GM19468 (cell line): Measurements from ENCODE around the gene MISP3.

ENCODE experiments used
- ATAC-seq: cut with Tn5 transposase; IDR thresholded peaks from one replicate; pipeline ENCODE4 v1.9.1; 2021; ENCODE audit warnings: mild to moderate bottlenecking, moderate library complexity, moderate number of reproducible peaks; ENCODE audit not compliant: unreplicated experiment; ENCODE audit errors: extremely low read depth

The MISP3 gene

DNA sequence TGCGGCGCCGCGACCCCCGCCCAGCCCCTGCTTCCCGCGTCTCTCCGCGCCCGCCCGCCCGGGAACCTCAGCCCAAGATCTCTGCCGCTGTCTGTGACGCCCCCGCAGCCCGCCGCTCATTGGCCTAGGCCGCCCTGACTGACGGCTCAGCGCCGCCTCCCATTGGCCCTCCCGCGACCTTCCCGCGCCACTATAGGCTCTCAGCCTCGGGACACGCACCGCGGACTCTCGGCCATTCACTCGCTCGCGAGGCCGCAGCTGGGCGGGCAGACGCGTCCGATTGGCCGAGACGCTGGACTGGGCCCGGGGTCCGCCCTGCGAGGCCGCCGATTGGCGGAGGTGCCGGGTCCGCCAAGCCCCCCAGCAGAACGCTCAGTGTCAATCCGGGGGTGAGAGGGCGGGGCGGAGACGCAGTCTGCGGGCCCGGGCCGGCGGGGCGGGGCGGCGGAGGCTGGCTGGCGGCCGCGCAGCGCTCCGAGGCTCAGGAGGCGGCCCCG is 45.1 kb downstream of the MISP3 start, which contains the start of gene PRKACA:
PRKACA (minus strand) TSS at position 95 of the 497 bp plus-strand sequence. CDS start 215 bp downstream, outside the sequence.
- peak; percentile 85 for ATAC-seq

DNA sequence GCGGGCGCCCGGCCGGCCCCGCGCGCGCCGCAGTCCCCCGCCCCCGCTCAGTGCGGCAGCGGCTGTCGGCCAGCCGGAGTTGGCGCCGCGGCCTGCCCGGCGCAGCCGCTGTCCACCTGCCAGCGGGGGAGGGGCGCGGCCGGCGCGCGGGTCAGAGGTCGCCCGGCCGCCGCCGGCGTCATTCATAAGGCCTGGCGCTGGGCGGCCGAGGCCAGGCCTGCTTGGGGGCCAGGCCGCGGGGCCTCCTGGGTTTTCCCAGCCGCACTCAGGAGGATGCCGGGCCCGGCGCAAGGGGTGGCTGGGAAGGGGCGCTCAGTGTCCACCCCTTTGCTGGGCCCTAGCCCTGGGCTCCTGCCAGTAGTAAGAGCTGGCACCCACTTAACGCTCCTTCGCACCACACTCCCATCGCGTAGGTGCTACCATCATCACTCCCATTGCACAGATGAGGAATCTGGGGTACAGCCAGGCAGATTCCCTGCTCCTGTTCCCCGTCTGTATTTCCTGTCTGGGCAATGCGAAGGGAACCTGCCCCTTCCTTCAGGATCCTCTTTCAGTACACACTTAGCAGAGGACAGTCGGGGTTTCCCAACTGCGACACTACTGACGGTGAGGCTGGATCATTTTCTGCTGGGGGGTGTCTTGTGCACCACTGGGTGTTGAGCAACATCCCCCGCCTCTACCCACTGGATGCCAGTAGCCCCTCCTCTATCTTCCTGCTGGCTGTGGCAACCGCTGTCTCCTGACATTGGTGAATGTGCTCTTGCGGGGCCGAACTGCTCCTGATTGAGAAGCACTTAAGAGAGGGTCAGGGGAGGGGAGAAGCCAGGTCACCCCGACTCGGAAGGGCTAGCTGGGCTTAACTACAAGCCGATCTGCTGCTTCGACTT is 45.8 kb downstream of the MISP3 start:
- peak; percentile 6 for ATAC-seq

DNA sequence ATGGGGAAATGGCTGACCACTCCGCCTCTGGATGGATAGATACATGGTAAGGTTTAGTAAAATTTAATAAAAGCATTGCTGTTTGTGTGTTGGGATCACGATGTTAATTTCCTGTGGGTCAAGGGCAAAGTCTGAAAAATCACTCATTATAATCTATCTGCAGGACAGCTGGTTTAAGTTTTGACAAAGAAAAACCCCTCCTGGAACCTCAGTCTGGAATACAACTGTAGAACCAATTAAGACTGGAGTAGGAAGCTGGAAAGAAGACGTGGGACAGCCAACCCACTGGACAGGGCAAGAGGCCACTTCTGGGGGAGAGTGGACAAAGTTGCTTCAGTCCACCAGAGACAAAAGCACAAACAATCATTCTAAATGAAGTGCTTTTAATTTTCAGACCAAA is 46.6 kb downstream of the MISP3 start:
- ATAC-seq = no peak

DNA sequence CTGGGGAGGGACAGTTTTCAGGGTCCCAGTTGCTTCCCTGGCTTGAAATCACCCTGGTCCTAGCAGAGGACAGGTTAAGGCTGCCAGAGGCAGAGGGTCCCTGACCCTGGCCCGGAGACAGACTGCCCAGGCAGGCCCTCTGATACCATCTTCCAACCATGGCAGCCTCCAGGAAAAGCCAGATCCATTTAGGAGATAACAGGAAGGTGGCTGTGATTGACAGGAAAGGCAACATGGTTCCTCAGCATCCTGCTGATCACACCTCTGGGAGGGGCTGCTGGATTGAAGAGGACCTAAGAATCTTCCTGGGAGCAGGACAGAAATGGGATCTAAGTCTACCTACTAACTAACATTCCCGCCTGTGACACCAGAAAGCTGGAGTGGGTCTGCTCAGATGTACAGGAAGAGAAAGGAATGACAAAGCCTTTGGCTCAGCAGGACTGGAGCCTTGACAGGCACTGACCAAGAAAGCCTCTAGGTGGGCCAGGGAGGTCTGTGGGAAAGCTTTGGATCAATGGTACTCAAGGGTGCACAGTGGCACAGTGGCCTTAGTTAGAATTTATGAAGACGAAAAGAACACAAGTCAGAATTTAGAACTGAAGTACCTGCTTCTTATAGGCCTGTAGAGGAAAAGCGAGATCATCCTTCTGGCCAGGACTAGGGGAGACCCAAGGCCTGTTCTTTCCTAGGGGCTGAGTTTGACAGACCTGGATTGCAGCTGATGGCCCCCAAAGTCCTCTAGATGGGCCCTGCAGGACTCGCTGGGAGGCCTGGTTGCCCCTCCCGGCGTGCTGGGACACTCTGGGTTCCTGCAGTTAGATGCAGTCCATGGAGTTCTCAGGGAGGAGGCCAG is 47.3 kb downstream of the MISP3 start:
- no peak for ATAC-seq

GRCh38 chr19:14120497-14120780 is 47.9 kb downstream of the MISP3 start:
- ATAC-seq = no peak

GRCh38 chr19:14122924-14123323 is 50.3 kb downstream of the MISP3 start:
- no peak for ATAC-seq
